GM12878 (cell line): ENCODE data around the gene SPATS1.

Experiments
- CTCF ChIP-seq, 3 experiments: IDR thresholded peaks in 2 of 3; conservative IDR thresholded peaks in 1 of 3; 2 replicates each; pipeline ENCODE4 v1.5.1; 2011; ENCODE audit warnings: low read depth in 3 of 3, low read length in 3 of 3, mild to moderate bottlenecking in 3 of 3, control low read depth in 2 of 3, moderate library complexity in 2 of 3, inconsistent platforms in 1 of 3, mixed read lengths in 1 of 3; ENCODE audit not compliant: control insufficient read depth in 2 of 3, insufficient read depth in 1 of 3; ENCODE audit errors: extremely low read depth in 1 of 3
- FOXK2 ChIP-seq: fragments of 450-650 bp; IDR thresholded peaks from 2 replicates; pipeline ENCODE4 v1.6.1; 2017; ENCODE audit warnings: mild to moderate bottlenecking, moderate library complexity
- NRF1 ChIP-seq: conservative IDR thresholded peaks from 2 replicates; pipeline ENCODE4 v1.6.1; 2011; ENCODE audit warnings: mild to moderate bottlenecking, low read depth, low read length, improper control_type of control experiment
- PAX5 ChIP-seq: IDR thresholded peaks from 2 replicates; pipeline ENCODE4 v1.6.1; 2011; ENCODE audit warnings: low read depth, low read length, borderline replicate concordance
- POLR2A ChIP-seq: IDR thresholded peaks from 2 replicates; pipeline ENCODE4 v1.6.1; 2011; ENCODE audit warnings: low read depth, mild to moderate bottlenecking, low read length
- REST ChIP-seq: IDR thresholded peaks from 2 replicates; pipeline ENCODE4 v1.6.1; 2012; ENCODE audit warnings: mild to moderate bottlenecking, low read depth, low read length

- TF ChIP-seq POLR2A (no peak), CTCF (IDR thresholded peaks at IDR 0.05 in 2 of 3, conservative IDR thresholded peaks at IDR 0.05 in 1 of 3; ENCODE audit: control insufficient read depth in 2 of 3, extremely low read depth in 1 of 3, insufficient read depth in 1 of 3, low read depth in 3 of 3, low read length in 3 of 3) (no peak), REST (no peak), FOXK2 (no peak), NRF1 (no peak), PAX5 (no peak)
Observed at GRCh38 chr6:44301106-44301505, 41.3 kb upstream of the SPATS1 start.
